ENCODE data around the gene NRG2.

Gene NRG2

GRCh38 chr5:139831624-139832023, 211.5 kb downstream of the NRG2 start:
- DNase-seq (ENCODE audit: low read depth), result no peak
- TF ChIP-seq MYC (IDR thresholded peaks at IDR 0.05; ENCODE audit: low read depth, low read length) (no peak), MAX (IDR thresholded peaks at IDR 0.05; ENCODE audit: low read depth, low read length) (no peak), CTCF (IDR thresholded peaks at IDR 0.05; ENCODE audit: low read depth, low read length) (no peak), POLR2A (IDR thresholded peaks at IDR 0.05; ENCODE audit: extremely low read depth, insufficient read length) (no peak)
- H3K4me3 ChIP-seq (ENCODE audit: low read depth, low read length), result no peak overlapping the region

- TF ChIP-seq MAX (IDR thresholded peaks at IDR 0.05; ENCODE audit: low read depth, low read length) (no peak), MYC (IDR thresholded peaks at IDR 0.05; ENCODE audit: low read depth, low read length) (no peak), CTCF (IDR thresholded peaks at IDR 0.05; ENCODE audit: low read depth, low read length) (no peak), POLR2A (IDR thresholded peaks at IDR 0.05; ENCODE audit: extremely low read depth, insufficient read length) (no peak)
- no peak overlapping the region for H3K4me3 ChIP-seq (ENCODE audit: low read depth, low read length)
- no peak for DNase-seq (ENCODE audit: low read depth)
Observed at GRCh38 chr5:139829471-139829870, 213.6 kb downstream of the NRG2 start.

GRCh38 chr5:139828207-139828895, 214.7 kb downstream of the NRG2 start:
- DNase-seq (ENCODE audit: low read depth), result no peak
- H3K4me3 ChIP-seq (ENCODE audit: low read depth, low read length), result no peak overlapping the region
- TF ChIP-seq POLR2A (IDR thresholded peaks at IDR 0.05; ENCODE audit: extremely low read depth, insufficient read length), result no peak
- no peak for TF ChIP-seq MYC (IDR thresholded peaks at IDR 0.05; ENCODE audit: low read depth, low read length)
- no peak for TF ChIP-seq CTCF (IDR thresholded peaks at IDR 0.05; ENCODE audit: low read depth, low read length)
- no peak for TF ChIP-seq MAX (IDR thresholded peaks at IDR 0.05; ENCODE audit: low read depth, low read length)

- DNase-seq (ENCODE audit: low read depth), result no peak
- TF ChIP-seq MAX (IDR thresholded peaks at IDR 0.05; ENCODE audit: low read depth, low read length) (no peak), MYC (IDR thresholded peaks at IDR 0.05; ENCODE audit: low read depth, low read length) (no peak), CTCF (IDR thresholded peaks at IDR 0.05; ENCODE audit: low read depth, low read length) (no peak), POLR2A (IDR thresholded peaks at IDR 0.05; ENCODE audit: extremely low read depth, insufficient read length) (no peak)
- H3K4me3 ChIP-seq (ENCODE audit: low read depth, low read length), result no peak overlapping the region
Observed at GRCh38 chr5:139825690-139826089, 217.4 kb downstream of the NRG2 start.

GRCh38 chr5:139823757-139824355, 219.2 kb downstream of the NRG2 start:
- TF ChIP-seq POLR2A (IDR thresholded peaks at IDR 0.05; ENCODE audit: extremely low read depth, insufficient read length) (no peak), MYC (IDR thresholded peaks at IDR 0.05; ENCODE audit: low read depth, low read length) (no peak), CTCF (IDR thresholded peaks at IDR 0.05; ENCODE audit: low read depth, low read length) (no peak), MAX (IDR thresholded peaks at IDR 0.05; ENCODE audit: low read depth, low read length) (no peak)
- DNase-seq (ENCODE audit: low read depth), result no peak
- no peak overlapping the region for H3K4me3 ChIP-seq (ENCODE audit: low read depth, low read length)

Measured in NB4 (cell line).